Activated CD4-positive, alpha-beta T cell treated with anti-CD3 and anti-CD28 coated beads, Interleukin-2, amount 10 ng/mL, durations not matched to agents 24 days and 14 days (primary cell): Measurements from ENCODE around the gene PVR. TPM values are rescaled to one million over a fixed set of nuclear protein-coding genes. Genes with fewer than 3 reads are reported as not detected.
A peak's percentile ranks its signal among the peaks of the same experiment; 100 is the strongest.

Experiments used
- DNase-seq: peaks from one replicate; pipeline ENCODE4 v3.0.0; 2022
- H3K27ac Mint-ChIP-seq: one replicate; pipeline ENCODE4 v1.8.0; 2022; ENCODE audit warnings: mild to moderate bottlenecking, mixed read lengths
- H3K27me3 Mint-ChIP-seq: one replicate; pipeline ENCODE4 v1.8.0; 2022; ENCODE audit warnings: mixed read lengths
- H3K36me3 Mint-ChIP-seq: one replicate; pipeline ENCODE4 v1.8.0; 2022; ENCODE audit warnings: low read depth, mild to moderate bottlenecking, mixed read lengths
- H3K4me1 Mint-ChIP-seq: one replicate; pipeline ENCODE4 v1.8.0; 2021; ENCODE audit warnings: mixed read lengths
- H3K4me3 Mint-ChIP-seq: one replicate; pipeline ENCODE4 v1.8.0; 2022; ENCODE audit warnings: mild to moderate bottlenecking, moderate library complexity, mixed read lengths
- H3K9me3 Mint-ChIP-seq: one replicate; pipeline ENCODE4 v1.8.0; 2021; ENCODE audit warnings: mixed read lengths
- intact Hi-C: fragments of 100-400 bp; cut with micrococcal nuclease; formaldehyde crosslinking; loops from one replicate; pipeline ENCODE4 v1.15.1; 2023
- total RNA-seq: library from RNA; stranded (reverse); gene quantifications from 2 replicates; pipeline ENCODE4 v1.2.3, GENCODE V29; 2022

The PVR gene
- total RNA-seq, 1 donor from 2014 or later: 19.1 TPM

- Mint-ChIP-seq H3K27ac (no peak overlapping the region), H3K4me1 (no peaks in the 10 kb centered on the region), H3K27me3 (peaks cover 10% of the 10 kb centered on the region), H3K9me3 (no peaks in the 10 kb centered on the region), H3K36me3 (no peaks in the 10 kb centered on the region), H3K4me3 (no peak overlapping the region)
- no peak for DNase-seq
- intact Hi-C loops: no loop called here
Measured at GRCh38 chr19:44645407-44646048, 1.8 kb downstream of the PVR start.

GRCh38 chr19:44646049-44646416 lies 2.3 kb downstream of the PVR start:
- no peaks in the 10 kb centered on the region for H3K9me3 Mint-ChIP-seq
- H3K27me3 Mint-ChIP-seq: peaks cover 10% of the 10 kb centered on the region
- DNase-seq: no peak
- no peak overlapping the region for H3K4me3 Mint-ChIP-seq
- intact Hi-C loops: no loop called here
- no peaks in the 10 kb centered on the region for H3K4me1 Mint-ChIP-seq
- H3K36me3 Mint-ChIP-seq: no peaks in the 10 kb centered on the region
- H3K27ac Mint-ChIP-seq: no peak overlapping the region

DNA sequence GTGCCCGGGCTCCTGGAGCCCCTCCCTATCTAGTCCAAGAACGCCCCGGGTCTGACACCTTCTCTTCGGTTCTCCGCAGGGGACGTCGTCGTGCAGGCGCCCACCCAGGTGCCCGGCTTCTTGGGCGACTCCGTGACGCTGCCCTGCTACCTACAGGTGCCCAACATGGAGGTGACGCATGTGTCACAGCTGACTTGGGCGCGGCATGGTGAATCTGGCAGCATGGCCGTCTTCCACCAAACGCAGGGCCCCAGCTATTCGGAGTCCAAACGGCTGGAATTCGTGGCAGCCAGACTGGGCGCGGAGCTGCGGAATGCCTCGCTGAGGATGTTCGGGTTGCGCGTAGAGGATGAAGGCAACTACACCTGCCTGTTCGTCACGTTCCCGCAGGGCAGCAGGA lies 3.4 kb downstream of the PVR start:
- DNase-seq: no peak
- H3K9me3 Mint-ChIP-seq: no peaks in the 10 kb centered on the region
- no peak overlapping the region for H3K4me3 Mint-ChIP-seq
- intact Hi-C loops: no loop called here
- H3K27me3 Mint-ChIP-seq: peaks cover 8% of the 10 kb centered on the region
- H3K27ac Mint-ChIP-seq: no peak overlapping the region
- no peaks in the 10 kb centered on the region for H3K4me1 Mint-ChIP-seq
- H3K36me3 Mint-ChIP-seq: peaks cover 2% of the 10 kb centered on the region

DNA sequence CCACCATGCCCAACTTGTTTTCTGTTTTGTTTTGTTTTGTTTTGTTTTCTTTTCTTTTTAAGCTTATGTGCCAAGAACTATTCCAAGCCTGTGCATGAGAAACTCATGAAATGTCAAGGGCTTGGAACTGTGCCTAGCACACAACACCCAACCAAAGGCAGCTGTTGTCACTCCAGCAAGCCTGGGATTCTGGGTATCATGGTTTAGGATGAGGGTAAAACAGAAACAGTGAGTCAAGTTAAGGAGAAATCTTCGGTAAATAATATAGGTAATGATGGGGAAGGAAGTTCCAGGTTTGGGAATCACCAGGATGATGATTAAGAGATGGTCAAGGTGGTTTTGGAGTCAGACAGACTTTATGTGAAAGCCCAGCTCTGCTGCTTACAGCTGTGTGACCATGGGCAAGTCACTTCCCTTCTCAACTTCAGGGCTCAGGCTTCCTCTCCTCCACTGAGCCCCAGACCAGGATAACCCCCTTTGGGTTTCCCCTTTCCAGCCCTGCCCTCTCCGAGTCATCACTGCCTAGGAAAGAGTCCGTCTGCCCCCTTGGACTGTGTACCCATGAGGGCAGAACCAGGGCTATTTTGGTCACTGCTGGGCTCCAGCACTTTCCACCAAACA lies 5.0 kb downstream of the PVR start:
- Mint-ChIP-seq H3K4me3 (no peak overlapping the region), H3K4me1 (no peaks in the 10 kb centered on the region), H3K9me3 (no peaks in the 10 kb centered on the region), H3K27me3 (no peaks in the 10 kb centered on the region), H3K36me3 (peaks cover 2% of the 10 kb centered on the region), H3K27ac (no peak overlapping the region)
- no peak for DNase-seq
- intact Hi-C loops: no loop called here

GRCh38 chr19:44649578-44650145 lies 6.0 kb downstream of the PVR start:
- no peak overlapping the region for H3K4me3 Mint-ChIP-seq
- no peaks in the 10 kb centered on the region for H3K9me3 Mint-ChIP-seq
- H3K36me3 Mint-ChIP-seq: peaks cover 5% of the 10 kb centered on the region
- intact Hi-C loops: loop anchor here (10.0 kb wide), 1 partner anchor 195 kb away; the partner anchor contains the start of gene NECTIN2
- DNase-seq: no peak
- H3K27ac Mint-ChIP-seq: no peak overlapping the region
- peaks cover 4% of the 10 kb centered on the region for H3K4me1 Mint-ChIP-seq
- no peaks in the 10 kb centered on the region for H3K27me3 Mint-ChIP-seq

DNA sequence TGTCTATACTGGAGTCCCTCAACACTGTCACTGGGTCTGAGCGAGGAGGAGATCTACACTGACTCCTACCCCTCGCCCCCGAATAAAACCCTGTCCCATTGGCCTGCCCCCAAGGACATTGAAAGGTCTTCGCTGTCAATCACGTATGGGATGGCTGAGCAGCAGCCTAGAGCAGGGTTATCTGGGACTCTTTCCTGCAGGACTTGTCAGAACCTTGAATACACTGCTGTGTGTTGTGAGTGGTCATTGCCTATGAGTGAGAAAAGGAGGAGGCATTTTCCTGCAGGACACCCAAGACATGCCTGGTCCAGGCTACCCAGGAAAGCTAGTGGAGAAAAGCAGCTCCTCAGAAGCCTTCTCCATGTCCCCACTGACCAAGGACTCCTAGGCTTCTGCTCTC lies 9.6 kb downstream of the PVR start:
- Mint-ChIP-seq H3K27ac (no peak overlapping the region), H3K4me1 (peaks cover 11% of the 10 kb centered on the region), H3K27me3 (no peaks in the 10 kb centered on the region), H3K4me3 (no peak overlapping the region), H3K9me3 (no peaks in the 10 kb centered on the region), H3K36me3 (peaks cover 13% of the 10 kb centered on the region)
- intact Hi-C loops: loop anchor here (10.0 kb wide), 1 partner anchor 191 kb away; the partner anchor contains the start of gene NECTIN2
- no peak for DNase-seq

GRCh38 chr19:44653977-44654774 lies 10.5 kb downstream of the PVR start:
- Mint-ChIP-seq H3K36me3 (peaks cover 13% of the 10 kb centered on the region), H3K27me3 (no peaks in the 10 kb centered on the region), H3K27ac (no peak overlapping the region), H3K4me3 (no peak overlapping the region), H3K9me3 (no peaks in the 10 kb centered on the region), H3K4me1 (peaks cover 11% of the 10 kb centered on the region)
- intact Hi-C loops: loop anchor here (10.0 kb wide), 1 partner anchor 191 kb away; the partner anchor contains the start of gene NECTIN2
- peak; percentile 91 for DNase-seq

- DNase-seq: peak; percentile 90
- intact Hi-C loops: loop anchor here (1.0 to 10.0 kb wide), 3 partner anchors 86 to 187 kb away; partner anchors contain the start of gene NECTIN2
- H3K27ac Mint-ChIP-seq: no peak overlapping the region
- peaks cover 11% of the 10 kb centered on the region for H3K4me1 Mint-ChIP-seq
- H3K4me3 Mint-ChIP-seq: no peak overlapping the region
- no peaks in the 10 kb centered on the region for H3K9me3 Mint-ChIP-seq
- H3K36me3 Mint-ChIP-seq: peaks cover 14% of the 10 kb centered on the region
- no peaks in the 10 kb centered on the region for H3K27me3 Mint-ChIP-seq
Measured at GRCh38 chr19:44657211-44657921, 13.7 kb downstream of the PVR start.

DNA sequence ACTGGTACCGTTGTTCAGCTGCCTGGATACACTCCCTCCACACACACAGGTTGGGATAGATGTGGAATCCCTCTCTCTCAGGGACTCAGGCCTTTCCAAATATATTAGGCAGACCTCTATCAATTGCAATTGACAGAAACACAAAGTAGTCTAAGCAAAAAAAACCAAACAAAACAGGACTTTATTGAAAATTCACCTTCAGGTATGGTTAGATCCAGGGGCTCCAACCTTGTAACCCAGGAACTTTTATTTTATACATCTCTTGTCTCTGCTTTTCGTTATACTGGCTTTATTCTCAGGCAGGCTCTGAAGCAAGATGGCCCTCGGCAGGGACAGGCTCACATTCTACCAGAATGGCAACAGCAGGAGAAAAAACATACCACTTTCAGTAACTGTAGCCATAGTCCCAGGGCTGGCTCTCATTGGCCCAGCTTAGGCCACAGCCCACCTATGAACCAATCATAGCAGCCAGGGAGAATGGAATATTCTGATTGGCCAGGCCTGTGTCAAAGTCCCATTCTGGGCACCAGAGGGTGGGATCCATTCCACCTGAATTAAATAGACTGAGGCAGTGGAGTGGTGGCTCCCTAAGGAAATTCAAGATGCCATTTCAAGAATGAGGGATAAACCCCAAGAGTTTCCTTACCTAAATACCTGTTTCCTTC lies 14.5 kb downstream of the PVR start:
- no peak overlapping the region for H3K4me3 Mint-ChIP-seq
- no peaks in the 10 kb centered on the region for H3K27me3 Mint-ChIP-seq
- H3K27ac Mint-ChIP-seq: no peak overlapping the region
- H3K9me3 Mint-ChIP-seq: no peaks in the 10 kb centered on the region
- DNase-seq: no peak
- intact Hi-C loops: loop anchor here (2.0 to 10.0 kb wide), 2 partner anchors 81 to 187 kb away; partner anchors contain the start of gene NECTIN2
- peaks cover 11% of the 10 kb centered on the region for H3K4me1 Mint-ChIP-seq
- peaks cover 15% of the 10 kb centered on the region for H3K36me3 Mint-ChIP-seq

DNA sequence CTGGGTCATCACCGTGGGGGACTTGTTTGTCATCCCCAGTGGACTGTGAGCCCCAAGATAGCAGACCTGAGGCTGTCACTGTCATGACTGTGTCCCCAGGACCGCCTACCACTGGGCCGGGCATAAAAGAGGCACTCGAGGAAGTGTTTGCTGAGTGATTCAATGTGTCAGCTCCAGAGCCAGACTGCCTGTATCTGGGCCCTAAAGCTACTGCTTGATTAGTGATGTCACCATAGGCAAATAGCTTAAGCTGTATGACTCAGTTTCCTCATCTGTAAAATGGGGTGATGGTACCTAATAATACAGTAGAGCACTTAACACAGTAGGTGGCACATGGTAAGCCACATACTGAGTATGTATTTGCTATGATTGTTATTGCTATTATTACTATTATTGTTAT lies 16.4 kb downstream of the PVR start:
- Mint-ChIP-seq H3K4me1 (peaks cover 5% of the 10 kb centered on the region), H3K9me3 (no peaks in the 10 kb centered on the region), H3K4me3 (no peak overlapping the region), H3K27ac (no peak overlapping the region), H3K36me3 (peaks cover 10% of the 10 kb centered on the region), H3K27me3 (no peaks in the 10 kb centered on the region)
- no peak for DNase-seq
- intact Hi-C loops: no loop called here

GRCh38 chr19:44661205-44661604 lies 17.5 kb downstream of the PVR start:
- Mint-ChIP-seq H3K9me3 (no peaks in the 10 kb centered on the region), H3K27me3 (no peaks in the 10 kb centered on the region), H3K36me3 (peaks cover 6% of the 10 kb centered on the region), H3K27ac (no peak overlapping the region), H3K4me1 (peaks cover 5% of the 10 kb centered on the region), H3K4me3 (no peak overlapping the region)
- intact Hi-C loops: no loop called here
- DNase-seq: no peak

- no peak overlapping the region for H3K4me3 Mint-ChIP-seq
- no peaks in the 10 kb centered on the region for H3K9me3 Mint-ChIP-seq
- peaks cover 5% of the 10 kb centered on the region for H3K4me1 Mint-ChIP-seq
- intact Hi-C loops: no loop called here
- DNase-seq: no peak
- no peaks in the 10 kb centered on the region for H3K27me3 Mint-ChIP-seq
- peaks cover 6% of the 10 kb centered on the region for H3K36me3 Mint-ChIP-seq
- H3K27ac Mint-ChIP-seq: no peak overlapping the region
Measured at GRCh38 chr19:44661904-44662303, 18.2 kb downstream of the PVR start.
